GM12891 (cell line): Measurements from ENCODE around the gene GATA5.

Source experiments
- POLR2A ChIP-seq: IDR thresholded peaks from 2 replicates; pipeline ENCODE4 v1.6.1; 2011; ENCODE audit warnings: low read depth, low read length, control low read depth
- POLR2AphosphoS5 ChIP-seq: IDR thresholded peaks from 2 replicates; pipeline ENCODE4 v1.6.1; 2011; ENCODE audit warnings: low read depth, low read length, control low read depth
- POU2F2 ChIP-seq: IDR thresholded peaks from 2 replicates; pipeline ENCODE4 v1.6.1; 2011; ENCODE audit warnings: low read depth, mild to moderate bottlenecking, control low read depth, low read length, moderate library complexity
- SPI1 ChIP-seq: IDR thresholded peaks from 2 replicates; pipeline ENCODE4 v1.6.1; 2011; ENCODE audit warnings: low read depth, low read length, control low read depth
- TAF1 ChIP-seq: IDR thresholded peaks from 2 replicates; pipeline ENCODE4 v1.6.1; 2011; ENCODE audit warnings: low read depth, low read length, control low read depth

GRCh38 chr20:62430866-62431447 is 44.8 kb downstream of the GATA5 start:
- TF ChIP-seq POLR2A (no peak), TAF1 (no peak), POLR2AphosphoS5 (no peak), SPI1 (no peak), POU2F2 (no peak)
